ENCODE data around the gene NOPCHAP1.

GRCh38 chr12:104997541-104997940, 11.4 kb downstream of the NOPCHAP1 start:
- no peak for TF ChIP-seq POLR2AphosphoS5 (IDR thresholded peaks at IDR 0.05; ENCODE audit: borderline replicate concordance, low read depth, low read length)
- TF ChIP-seq EZH2 (IDR thresholded peaks at IDR 0.05), result no peak
